Keratinocyte (primary cell): ENCODE measurements around the gene NUDC. TPM values are rescaled to one million over a fixed set of nuclear protein-coding genes. Genes with fewer than 3 reads are reported as not detected.

Experiments used
- DNase-seq: peaks from one replicate; pipeline ENCODE4 v3.0.0-alpha.2; 2011; ENCODE audit warnings: low read depth, missing footprints, low spot score
- FAIRE-seq: peaks from 2 replicates; lab custom pipeline; 2011; peaks lifted over from hg19 to GRCh38; lab: Jason Lieb, UNC
- H2AFZ ChIP-seq: 2 replicates; pipeline ENCODE4 v1.6.0; 2012; ENCODE audit warnings: low read length, control low read depth, inconsistent platforms; ENCODE audit not compliant: control insufficient read depth
- H3K27ac ChIP-seq: 2 replicates; pipeline ENCODE4 v1.5.1; 2011; ENCODE audit warnings: low read length; ENCODE audit not compliant: control insufficient read depth, insufficient read depth
- H3K27me3 ChIP-seq: 3 replicates; pipeline ENCODE4 v1.6.0; 2011; ENCODE audit warnings: low read length; ENCODE audit not compliant: control insufficient read depth, insufficient read depth; ENCODE audit errors: extremely low read depth
- H3K36me3 ChIP-seq, 2 experiments: 2 replicates in 1 of 2; 3 replicates in 1 of 2; pipeline ENCODE4 v1.5.1; 2011; ENCODE audit warnings: low read length in 2 of 2, mild to moderate bottlenecking in 1 of 2; ENCODE audit not compliant: control insufficient read depth in 2 of 2, insufficient read depth in 2 of 2; ENCODE audit errors: extremely low read depth in 1 of 2
- H3K4me1 ChIP-seq: 3 replicates; pipeline ENCODE4 v1.5.1; 2011; ENCODE audit warnings: low read length; ENCODE audit not compliant: control insufficient read depth, insufficient read depth; ENCODE audit errors: extremely low read depth
- H3K4me2 ChIP-seq: 3 replicates; pipeline ENCODE4 v1.6.0; 2011; ENCODE audit warnings: low read depth, low read length; ENCODE audit not compliant: control insufficient read depth, insufficient read depth; ENCODE audit errors: extremely low read depth
- H3K4me3 ChIP-seq, 3 experiments: fragments of 200-600 bp in 1 of 3; sonication (generic) in 1 of 3; 2 replicates in 2 of 3; 3 replicates in 1 of 3; pipeline ENCODE4 v1.5.1; 2011 to 2016; ENCODE audit warnings: low read length in 3 of 3, mild to moderate bottlenecking in 3 of 3, control low read depth in 2 of 3, inconsistent platforms in 1 of 3, low read depth in 1 of 3, mixed read lengths in 1 of 3, mixed run types in 1 of 3, moderate library complexity in 1 of 3; ENCODE audit not compliant: control insufficient read depth in 2 of 3, insufficient read depth in 2 of 3; ENCODE audit errors: extremely low read depth in 1 of 3
- H3K79me2 ChIP-seq: 2 replicates; pipeline ENCODE4 v1.6.0; 2012; ENCODE audit warnings: low read length; ENCODE audit not compliant: control insufficient read depth, insufficient read depth
- H3K9ac ChIP-seq: 3 replicates; pipeline ENCODE4 v1.6.0; 2011; ENCODE audit warnings: low read length; ENCODE audit not compliant: control insufficient read depth, insufficient read depth; ENCODE audit errors: extremely low read depth
- H3K9me1 ChIP-seq: 3 replicates; pipeline ENCODE4 v1.6.0; 2011; ENCODE audit warnings: low read length; ENCODE audit not compliant: control insufficient read depth, insufficient read depth; ENCODE audit errors: extremely low read depth
- H3K9me3 ChIP-seq: 2 replicates; pipeline ENCODE4 v1.5.1; 2012; ENCODE audit warnings: low read depth, low read length; ENCODE audit not compliant: control insufficient read depth
- H4K20me1 ChIP-seq: 3 replicates; pipeline ENCODE4 v1.6.0; 2011; ENCODE audit warnings: low read length; ENCODE audit not compliant: control insufficient read depth, insufficient read depth; ENCODE audit errors: extremely low read depth
- CTCF ChIP-seq, 3 experiments: IDR thresholded peaks in 1 of 3; conservative IDR thresholded peaks in 1 of 3; optimal IDR thresholded peaks in 1 of 3; 2 replicates in 2 of 3; 3 replicates in 1 of 3; pipeline versions ENCODE3 to v1.5.1; 2011; ENCODE audit warnings: low read length in 3 of 3, mild to moderate bottlenecking in 3 of 3, moderate library complexity in 2 of 3, control low read depth in 1 of 3, inconsistent platforms in 1 of 3; ENCODE audit not compliant: insufficient read depth in 2 of 3; ENCODE audit errors: extremely low read depth in 1 of 3
- EZH2 ChIP-seq: IDR thresholded peaks from one replicate; pipeline ENCODE4 v1.6.1; 2012; ENCODE audit warnings: inconsistent platforms, mild to moderate bottlenecking, low read length, moderate library complexity
- dilution Hi-C: fragments of 300-500 bp; cut with MboI; formaldehyde crosslinking; loops from one replicate; pipeline ENCODE4 v1.7.0; 2020; ENCODE audit warnings: low sequenced_read_pairs; ENCODE audit not compliant: extremely low pct_ligation_motif_present
- polyA plus RNA-seq, 5 experiments: library from polyadenylated mRNA; depleted of rRNA in 3 of 5; stranded (reverse) in 3 of 5; stranded (forward) in 1 of 5; unstranded in 1 of 5; fragments of >200 nt; gene quantifications; 1 replicate in 1 of 5; 2 replicates in 3 of 5; 3 replicates in 1 of 5; pipeline versions ENCODE4 v1.2.1 to v1.2.3, GENCODE V29; 2011 to 2012; ENCODE audit warnings: missing spikeins in 2 of 5, low read depth in 1 of 5, low replicate concordance in 1 of 5

Gene NUDC
- polyA plus RNA-seq, 1 donor (not counting 4 experiments of a cell fraction or from before 2014, with no cell fraction given), result 57.3 TPM

DNA sequence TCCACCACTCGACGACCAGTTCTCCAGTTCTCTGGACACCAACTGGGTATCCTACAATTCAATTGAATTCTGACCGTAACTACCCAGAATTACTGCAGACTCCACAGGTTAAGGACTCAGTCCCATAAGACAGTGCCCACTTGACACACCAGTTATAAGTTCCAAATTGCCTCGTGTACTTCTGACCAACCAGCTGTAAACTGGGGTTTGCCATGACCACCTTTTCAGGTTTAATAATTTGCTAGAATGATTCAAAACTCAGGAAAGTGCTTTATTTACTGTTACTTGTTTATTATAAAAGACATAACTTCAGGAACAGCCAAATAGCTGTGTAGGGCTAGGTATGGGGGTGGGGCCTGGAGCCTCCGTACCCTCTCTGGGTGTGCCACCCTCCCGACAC lies 15.3 kb downstream of the NUDC start:
- Histone ChIP-seq H3K27me3 (no peaks in the 10 kb centered on the region), H3K27ac (no peak overlapping the region), H3K9me1 (no peaks in the 10 kb centered on the region), H3K36me3 (peaks cover 22 to 26% of the 10 kb centered on the region in 2 experiments), H3K79me2 (peaks cover 45% of the 10 kb centered on the region), H4K20me1 (no peaks in the 10 kb centered on the region), H3K9me3 (no peaks in the 10 kb centered on the region), H3K4me2 (no peak overlapping the region), H3K9ac (no peak overlapping the region), H3K4me3 (no peak overlapping the region), H3K4me1 (no peaks in the 10 kb centered on the region), H2AFZ (no peak overlapping the region)
- DNase-seq (no peak), FAIRE-seq (no peak)
- TF ChIP-seq CTCF (optimal IDR thresholded peaks at IDR 0.05 in 1 of 3, IDR thresholded peaks at IDR 0.05 in 1 of 3, conservative IDR thresholded peaks at IDR 0.05 in 1 of 3; ENCODE audit: extremely low read depth in 1 of 3, insufficient read depth in 2 of 3, low read length in 3 of 3) (no peak), EZH2 (no peak)
- dilution Hi-C loops, result no loop called here

- H3K36me3 ChIP-seq, result peaks cover 25 to 36% of the 10 kb centered on the region in 2 experiments
- DNase-seq (no peak), FAIRE-seq (no peak)
These were observed 16.6 kb downstream of the NUDC start for GRCh38 chr1:26938004-26938658.

More at GRCh38 chr1:26938004-26938658, 16.6 kb downstream of the NUDC start:
- Histone ChIP-seq H3K79me2 (peaks cover 36% of the 10 kb centered on the region), H3K4me2 (no peak overlapping the region), H3K4me1 (no peaks in the 10 kb centered on the region), H3K9ac (no peak overlapping the region), H2AFZ (no peak overlapping the region), H3K27me3 (no peaks in the 10 kb centered on the region), H3K9me1 (no peaks in the 10 kb centered on the region), H3K4me3 (no peak overlapping the region), H3K27ac (no peak overlapping the region), H3K9me3 (no peaks in the 10 kb centered on the region), H4K20me1 (no peaks in the 10 kb centered on the region)
- dilution Hi-C loops, result no loop called here
- TF ChIP-seq CTCF (optimal IDR thresholded peaks at IDR 0.05 in 1 of 3, IDR thresholded peaks at IDR 0.05 in 1 of 3, conservative IDR thresholded peaks at IDR 0.05 in 1 of 3; ENCODE audit: extremely low read depth in 1 of 3, insufficient read depth in 2 of 3, low read length in 3 of 3) (no peak), EZH2 (no peak)
